AG10803 (cell line): Measurements from ENCODE around the gene ACBD6.
"Not testable (repeated sequence)": the region's sequence is repeated elsewhere in the genome, so short reads cannot be mapped to it uniquely, and the experiment has no call there.

Experiments
- DNase-seq: peaks from one replicate; pipeline ENCODE4 v3.0.0; 2010; ENCODE audit warnings: low read depth
- H3K4me3 ChIP-seq: 2 replicates; pipeline ENCODE4 v1.5.1; 2011; ENCODE audit warnings: mild to moderate bottlenecking, low read length, control low read depth
- TF ChIP-seq, protein P1 (sequence below): conservative IDR thresholded peaks from 2 replicates; pipeline ENCODE4 v1.5.1; 2011; ENCODE audit warnings: mild to moderate bottlenecking, low read length, control low read depth, inconsistent platforms

The ACBD6 gene, protein sequence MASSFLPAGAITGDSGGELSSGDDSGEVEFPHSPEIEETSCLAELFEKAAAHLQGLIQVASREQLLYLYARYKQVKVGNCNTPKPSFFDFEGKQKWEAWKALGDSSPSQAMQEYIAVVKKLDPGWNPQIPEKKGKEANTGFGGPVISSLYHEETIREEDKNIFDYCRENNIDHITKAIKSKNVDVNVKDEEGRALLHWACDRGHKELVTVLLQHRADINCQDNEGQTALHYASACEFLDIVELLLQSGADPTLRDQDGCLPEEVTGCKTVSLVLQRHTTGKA

GRCh38 chr1:180502361-180503279, at the start of gene ACBD6:
Gene ACBD6 (minus strand): TSS chr1:180502577. CDS start chr1:180502266, 311 bp downstream.
- DNase-seq: peak; percentile 86
- TF ChIP-seq, protein P1, sequence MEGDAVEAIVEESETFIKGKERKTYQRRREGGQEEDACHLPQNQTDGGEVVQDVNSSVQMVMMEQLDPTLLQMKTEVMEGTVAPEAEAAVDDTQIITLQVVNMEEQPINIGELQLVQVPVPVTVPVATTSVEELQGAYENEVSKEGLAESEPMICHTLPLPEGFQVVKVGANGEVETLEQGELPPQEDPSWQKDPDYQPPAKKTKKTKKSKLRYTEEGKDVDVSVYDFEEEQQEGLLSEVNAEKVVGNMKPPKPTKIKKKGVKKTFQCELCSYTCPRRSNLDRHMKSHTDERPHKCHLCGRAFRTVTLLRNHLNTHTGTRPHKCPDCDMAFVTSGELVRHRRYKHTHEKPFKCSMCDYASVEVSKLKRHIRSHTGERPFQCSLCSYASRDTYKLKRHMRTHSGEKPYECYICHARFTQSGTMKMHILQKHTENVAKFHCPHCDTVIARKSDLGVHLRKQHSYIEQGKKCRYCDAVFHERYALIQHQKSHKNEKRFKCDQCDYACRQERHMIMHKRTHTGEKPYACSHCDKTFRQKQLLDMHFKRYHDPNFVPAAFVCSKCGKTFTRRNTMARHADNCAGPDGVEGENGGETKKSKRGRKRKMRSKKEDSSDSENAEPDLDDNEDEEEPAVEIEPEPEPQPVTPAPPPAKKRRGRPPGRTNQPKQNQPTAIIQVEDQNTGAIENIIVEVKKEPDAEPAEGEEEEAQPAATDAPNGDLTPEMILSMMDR: peak; percentile 18
- peak within 1 kb of the TSS; percentile 94 for H3K4me3 ChIP-seq

DNA sequence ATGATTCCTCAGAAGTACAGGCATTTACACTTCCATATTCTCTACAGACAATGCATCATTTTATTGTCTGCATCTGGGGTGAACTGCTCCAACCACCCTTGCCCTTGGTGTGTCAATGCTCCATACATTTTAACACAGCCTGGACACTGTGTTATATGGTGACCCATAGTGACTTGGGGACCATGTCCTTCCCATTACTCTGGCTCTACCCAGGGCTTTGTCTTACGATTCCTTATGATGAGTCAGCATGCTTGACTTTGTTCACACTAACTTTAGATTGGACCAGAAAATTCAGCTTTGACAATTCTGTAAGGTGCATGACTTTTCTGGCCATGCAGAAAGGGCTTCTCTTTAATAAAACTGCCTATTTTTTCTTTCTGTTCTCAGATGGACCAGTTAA, 49.6 kb upstream of the ACBD6 start:
- TF ChIP-seq, protein P1: no peak
- DNase-seq: no peak

GRCh38 chr1:180550241-180550640, 47.9 kb upstream of the ACBD6 start:
- H3K4me3 ChIP-seq: no peak overlapping the region
- TF ChIP-seq, protein P1: no peak
- DNase-seq: no peak

More for the DNA sequence above, 49.6 kb upstream of the ACBD6 start:
- H3K4me3 ChIP-seq: no peak overlapping the region

DNA sequence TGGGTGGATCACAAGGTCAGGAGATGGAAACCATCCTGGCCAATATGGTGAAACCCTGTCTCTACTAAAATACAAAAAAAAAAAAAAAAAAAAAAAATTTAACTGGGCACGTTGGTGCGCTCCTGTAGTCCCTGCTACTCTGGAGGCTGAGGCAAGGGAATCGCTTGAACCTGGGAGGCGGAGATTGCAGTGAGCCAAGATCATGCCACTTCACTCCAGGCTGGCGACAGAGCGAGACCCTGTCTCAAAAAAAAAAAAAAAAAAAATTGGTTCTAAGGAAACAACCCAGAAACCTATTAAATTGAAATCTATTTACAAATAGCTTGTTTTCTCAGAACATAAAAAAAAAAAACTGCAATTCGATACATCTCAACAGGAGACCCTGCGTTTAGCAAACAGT, 47.4 kb upstream of the ACBD6 start:
- not testable (repeated sequence) for DNase-seq, H3K4me3 ChIP-seq

DNA sequence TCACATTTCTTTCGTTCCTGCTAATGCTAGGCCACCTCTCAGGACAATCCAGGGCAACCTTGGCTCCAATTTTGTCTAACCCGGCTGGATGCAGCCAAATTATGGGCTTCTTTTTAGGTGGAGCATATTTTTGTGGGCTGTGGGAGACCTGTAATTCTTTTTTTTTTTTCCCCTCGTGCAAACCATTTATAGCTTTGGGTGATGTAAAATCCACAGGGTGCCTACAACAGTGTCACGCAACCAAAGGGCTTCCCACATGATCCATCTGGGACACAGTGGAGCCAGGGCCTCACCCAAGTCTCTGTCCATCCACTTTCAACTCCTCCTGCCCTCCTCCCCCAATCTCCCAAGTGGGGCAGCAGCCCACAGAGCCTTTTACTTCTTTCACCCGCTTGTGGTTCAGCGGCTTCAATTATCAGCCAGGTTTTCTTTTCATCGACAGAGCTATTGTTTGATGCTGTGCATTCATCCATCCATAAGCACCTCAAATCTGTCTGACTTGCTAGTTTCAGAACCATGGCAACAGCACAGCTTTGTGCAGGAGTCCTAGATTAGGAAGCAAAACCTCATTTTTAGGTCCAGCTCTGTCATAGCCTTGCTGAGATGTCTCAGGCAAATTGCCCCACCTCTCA, 46.4 kb upstream of the ACBD6 start:
- no peak overlapping the region for H3K4me3 ChIP-seq
- no peak for DNase-seq
- TF ChIP-seq, protein P1: no peak

- DNase-seq: no peak
- TF ChIP-seq, protein P1: no peak
- no peak overlapping the region for H3K4me3 ChIP-seq
Measured at GRCh38 chr1:180545991-180546390, 43.6 kb upstream of the ACBD6 start.

DNA sequence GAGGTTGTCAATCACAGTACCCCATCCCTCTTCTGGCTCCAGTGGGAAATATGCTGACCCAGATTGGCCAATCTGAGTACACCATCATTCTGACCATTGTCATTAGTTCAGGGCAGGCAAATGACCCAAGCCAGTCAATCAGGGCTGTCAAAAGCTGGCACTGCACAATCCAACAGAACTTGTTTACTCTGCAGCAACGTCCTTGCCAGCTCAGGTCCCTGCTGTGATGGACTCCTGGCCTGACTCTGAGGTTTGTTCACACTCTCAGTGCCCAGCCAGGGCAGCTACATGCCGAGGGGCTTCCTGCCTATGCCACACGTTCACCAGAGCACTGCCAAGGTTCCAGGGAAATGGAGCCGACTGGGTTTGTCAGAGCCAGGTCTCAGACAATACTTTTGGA, 41.7 kb upstream of the ACBD6 start:
- DNase-seq: no peak
- TF ChIP-seq, protein P1: no peak
- no peak overlapping the region for H3K4me3 ChIP-seq
